Brain microvascular endothelial cell (primary cell): Measurements from ENCODE around the gene LTN1.

ENCODE experiments used
- DNase-seq: peaks from one replicate; pipeline ENCODE4 v3.0.0-alpha.2; 2020
- H3K27ac ChIP-seq: fragments of 250-450 bp; sonication (Bioruptor Pico); 2 replicates; pipeline ENCODE4 v1.5.1; 2020; ENCODE audit warnings: mild to moderate bottlenecking, moderate library complexity
- H3K27me3 ChIP-seq: fragments of 250-450 bp; sonication (Bioruptor Pico); replicated peaks from 2 replicates; pipeline ENCODE4 v1.5.1; 2020; ENCODE audit warnings: mild to moderate bottlenecking
- H3K36me3 ChIP-seq: fragments of 250-450 bp; sonication (Bioruptor Pico); replicated peaks from 2 replicates; pipeline ENCODE4 v1.5.1; 2020; ENCODE audit warnings: mild to moderate bottlenecking
- H3K4me3 ChIP-seq: 2 replicates; pipeline ENCODE4 v1.5.1; 2011; ENCODE audit warnings: low read depth, mild to moderate bottlenecking, control low read depth, low read length, moderate library complexity
- CTCF ChIP-seq: IDR thresholded peaks from 2 replicates; pipeline ENCODE4 v1.5.1; 2011; ENCODE audit warnings: low read depth, mild to moderate bottlenecking, moderate library complexity, low read length, control low read depth, inconsistent platforms; ENCODE audit errors: missing control alignments
- in situ Hi-C: cut with HindIII; loops from 2 replicates; pipeline ENCODE4 v1.10.0; 2017; ENCODE audit warnings: low sequenced_read_pairs, low pct_ligation_motif_present

The LTN1 gene

GRCh38 chr21:28913071-28913470, 79.6 kb downstream of the LTN1 start:
- no peak for TF ChIP-seq CTCF
- no peaks in the 10 kb centered on the region for H3K27me3 ChIP-seq
- H3K36me3 ChIP-seq = no peaks in the 10 kb centered on the region
- in situ Hi-C loops = no loop called here
- H3K4me3 ChIP-seq = no peak overlapping the region
- no peak overlapping the region for H3K27ac ChIP-seq
- no peak for DNase-seq

DNA sequence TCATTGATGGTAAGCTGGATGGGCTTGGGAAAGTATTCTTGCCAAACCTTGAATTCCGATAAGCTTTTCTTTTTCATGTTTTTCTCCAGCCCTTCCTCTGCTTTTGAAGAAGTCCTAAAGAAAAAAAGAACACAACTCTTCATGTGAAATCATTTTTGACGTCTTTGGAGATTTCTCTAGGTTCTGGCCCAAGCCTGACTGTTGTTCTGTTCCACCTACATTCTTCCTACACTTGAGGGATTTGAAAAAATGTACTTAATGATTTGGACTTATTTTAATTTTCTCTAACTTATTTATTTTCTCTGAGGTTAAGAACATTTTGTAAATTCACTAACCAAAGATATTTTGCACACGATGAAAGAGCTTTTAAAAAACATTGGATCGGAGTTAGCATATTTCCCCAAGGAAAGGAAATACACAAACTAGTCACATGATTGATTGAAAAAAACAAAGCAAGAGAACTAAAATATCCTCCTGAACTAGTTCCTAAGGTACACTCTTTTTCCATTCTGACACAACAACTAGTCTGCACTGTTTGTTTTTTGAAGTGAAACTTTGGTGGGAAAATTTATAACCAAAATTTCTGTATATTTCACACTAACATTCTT, 82.3 kb downstream of the LTN1 start:
- no peaks in the 10 kb centered on the region for H3K36me3 ChIP-seq
- no peaks in the 10 kb centered on the region for H3K27me3 ChIP-seq
- no peak for DNase-seq
- no peak overlapping the region for H3K27ac ChIP-seq
- no peak overlapping the region for H3K4me3 ChIP-seq
- in situ Hi-C loops = no loop called here
- no peak for TF ChIP-seq CTCF

GRCh38 chr21:28908351-28908750, 84.3 kb downstream of the LTN1 start:
- Histone ChIP-seq H3K4me3 (no peak overlapping the region), H3K27ac (no peak overlapping the region), H3K36me3 (no peaks in the 10 kb centered on the region), H3K27me3 (no peaks in the 10 kb centered on the region)
- TF ChIP-seq CTCF = no peak
- DNase-seq = no peak
- in situ Hi-C loops = no loop called here

- no peaks in the 10 kb centered on the region for H3K27me3 ChIP-seq
- in situ Hi-C loops = no loop called here
- no peak overlapping the region for H3K27ac ChIP-seq
- no peaks in the 10 kb centered on the region for H3K36me3 ChIP-seq
- H3K4me3 ChIP-seq = no peak overlapping the region
- no peak for TF ChIP-seq CTCF
- no peak for DNase-seq
These were observed 85.8 kb downstream of the LTN1 start for GRCh38 chr21:28906841-28907240.

GRCh38 chr21:28906236-28906635, 86.4 kb downstream of the LTN1 start:
- H3K36me3 ChIP-seq = no peaks in the 10 kb centered on the region
- TF ChIP-seq CTCF = no peak
- DNase-seq = no peak
- in situ Hi-C loops = no loop called here
- H3K4me3 ChIP-seq = no peak overlapping the region
- H3K27me3 ChIP-seq = no peaks in the 10 kb centered on the region
- H3K27ac ChIP-seq = no peak overlapping the region

DNA sequence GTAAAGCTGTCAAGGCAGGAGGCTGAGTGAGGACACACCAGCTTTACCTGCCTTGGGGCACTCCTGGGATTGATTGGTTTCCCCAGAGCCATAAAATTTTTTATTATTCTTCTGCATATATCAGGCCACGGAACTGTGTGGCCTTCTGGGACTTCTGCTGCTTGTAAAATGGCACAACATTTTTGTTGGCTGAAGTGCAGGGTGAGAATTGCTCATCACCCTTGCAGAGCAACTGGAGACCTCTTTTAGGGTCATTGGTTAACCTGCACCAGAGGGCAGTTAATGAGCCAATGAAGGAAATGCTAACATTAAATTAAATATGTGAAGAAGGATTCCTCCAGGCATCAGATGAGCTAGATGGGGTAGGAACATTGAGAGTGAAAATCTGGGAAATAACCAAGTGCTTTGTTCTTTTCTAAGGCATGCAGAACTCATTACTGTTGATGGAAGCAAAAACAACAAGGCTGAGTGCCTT, 87.7 kb downstream of the LTN1 start:
- TF ChIP-seq CTCF = no peak
- in situ Hi-C loops = no loop called here
- Histone ChIP-seq H3K27me3 (no peaks in the 10 kb centered on the region), H3K4me3 (no peak overlapping the region), H3K36me3 (no peaks in the 10 kb centered on the region), H3K27ac (no peak overlapping the region)
- no peak for DNase-seq
